HTERT RPE-1 (cell line): Measurements from ENCODE around the gene TCHH.

Source experiments
- in situ Hi-C: fragments of 300-500 bp; cut with MboI; formaldehyde crosslinking; loops from 4 replicates; pipeline ENCODE4 v1.14.3; 2020; ENCODE audit warnings: low sequenced_read_pairs

Gene TCHH

DNA sequence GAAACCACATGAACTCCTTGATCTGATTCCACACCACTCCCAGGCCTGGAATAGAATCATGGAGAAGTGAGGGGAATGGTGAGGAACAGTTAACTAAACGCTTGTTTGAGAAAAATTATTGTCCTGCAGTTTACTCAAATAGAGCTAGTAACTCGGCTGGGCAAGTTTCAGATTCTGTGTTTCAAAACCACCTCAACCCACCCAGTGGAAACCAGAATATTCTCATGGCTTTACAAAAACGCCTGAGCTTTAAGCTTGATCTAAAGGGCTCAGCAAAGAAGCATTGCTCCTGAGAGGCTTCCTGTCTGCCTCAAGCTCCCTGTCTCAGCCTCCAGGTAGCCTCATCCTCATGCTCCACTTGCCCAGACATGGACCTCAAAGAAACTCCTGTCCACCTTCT, 42.9 kb downstream of the TCHH start:
- in situ Hi-C loops: no loop called here

DNA sequence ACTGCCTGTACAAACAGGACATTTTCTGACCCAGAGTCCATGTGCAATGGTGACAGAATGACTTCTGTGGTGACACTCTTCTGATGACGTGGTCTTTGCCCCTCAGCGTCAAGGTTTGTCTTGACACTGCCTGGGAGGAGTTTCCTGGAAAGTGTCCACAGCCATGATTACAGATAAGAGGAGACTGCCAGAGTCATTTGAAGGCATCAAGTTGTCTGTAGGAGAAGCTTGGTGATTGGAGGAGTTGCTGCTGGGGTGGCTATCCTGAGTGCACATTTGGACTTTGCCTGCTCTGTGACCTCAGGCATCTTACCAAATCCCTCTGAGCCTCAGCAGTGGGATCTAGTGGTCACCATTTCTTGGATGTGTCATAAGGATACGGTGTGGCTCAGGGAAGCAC, 44.1 kb downstream of the TCHH start:
- in situ Hi-C loops: no loop called here

DNA sequence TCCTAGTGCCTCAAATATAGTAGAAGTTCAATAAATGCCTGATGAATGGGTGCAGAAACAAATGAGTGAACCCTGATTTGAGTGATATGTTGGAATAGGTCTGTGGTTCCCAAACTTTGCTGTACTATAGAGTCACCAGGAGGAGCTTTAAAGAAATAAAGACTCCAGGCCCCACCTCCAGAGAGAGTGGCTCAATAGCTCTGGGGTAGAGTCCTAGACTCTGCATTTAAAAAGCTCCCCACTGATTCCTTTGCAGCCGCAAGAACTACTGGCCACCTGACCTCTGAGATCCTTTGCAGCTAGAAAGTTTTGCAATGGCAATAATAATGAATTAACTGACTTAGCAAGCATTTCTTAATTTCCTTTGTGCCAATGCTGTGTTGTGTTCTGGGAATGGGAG, 47.3 kb downstream of the TCHH start:
- in situ Hi-C loops: no loop called here

DNA sequence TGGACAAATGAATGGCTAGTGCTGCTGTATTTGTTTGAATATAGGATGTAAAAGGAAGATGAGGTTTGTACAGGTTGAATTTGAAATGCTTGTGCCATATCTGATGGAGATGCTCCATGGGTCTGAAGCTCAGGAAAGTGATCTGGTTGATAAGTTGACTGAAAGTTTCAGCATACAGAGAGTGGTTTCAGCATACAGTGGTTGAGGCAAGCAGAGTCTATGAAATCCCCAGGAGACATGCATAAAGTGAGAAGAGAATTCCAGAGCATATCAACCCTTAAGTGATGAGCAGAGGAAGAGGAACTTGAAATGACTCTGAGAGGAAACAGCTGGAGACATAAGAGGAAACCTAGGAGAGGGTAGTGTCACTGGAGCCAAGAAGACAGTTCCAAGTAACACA, 48.1 kb downstream of the TCHH start:
- in situ Hi-C loops: no loop called here

DNA sequence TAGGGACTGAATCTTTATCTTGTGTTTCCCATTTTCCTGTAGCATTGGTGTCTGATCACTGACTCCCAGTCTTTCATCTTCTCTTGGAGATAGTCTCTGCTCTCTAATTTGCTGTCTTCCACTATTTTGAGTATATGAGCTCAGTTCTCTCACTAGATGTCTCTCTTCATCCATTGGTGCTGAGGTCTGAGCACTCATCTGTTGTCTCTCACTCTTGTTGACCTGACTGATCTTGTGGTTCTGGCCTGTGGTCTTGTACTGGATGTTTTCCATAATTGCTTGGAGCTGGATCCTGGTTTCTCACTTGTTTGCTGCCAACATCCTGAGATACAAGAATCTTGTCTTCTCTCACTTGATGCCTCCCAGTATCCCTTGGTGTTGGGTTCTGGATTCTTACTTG, 53.3 kb downstream of the TCHH start:
- in situ Hi-C loops: no loop called here
